Endothelial cell of umbilical vein (primary cell): Measurements from ENCODE around the gene KBTBD8. TPM values are rescaled to one million over a fixed set of nuclear protein-coding genes. Genes with fewer than 3 reads are reported as not detected.

Experiments used
- BruUV-seq: library from RNA; stranded (reverse); fragments of 400-500 nt; replicated peaks from 2 replicates; lab custom pipeline; 2021; lab: Mats Ljungman, UMichigan
- CTCF ChIA-PET: fragments of 300-600, 350-600 bp; sonication (Branson Sonifier 250); formaldehyde crosslinking; loops from one replicate; lab custom pipeline; 2021; ENCODE audit warnings: antibody characterized with exemption, inconsistent platforms; lab: Charles Lee
- POLR2A ChIA-PET: fragments of 300-600, 350-600 bp; sonication (Branson Sonifier 250); formaldehyde crosslinking; loops from one replicate; lab custom pipeline; 2021; ENCODE audit warnings: antibody characterized with exemption, inconsistent platforms; lab: Charles Lee
- DNase-seq: peaks from one replicate; pipeline ENCODE4 v3.0.0-alpha.2; 2011; ENCODE audit warnings: low read depth, low spot score
- FAIRE-seq: peaks from 2 replicates; lab custom pipeline; 2011; peaks lifted over from hg19 to GRCh38; lab: Jason Lieb, UNC
- H2AFZ ChIP-seq: 2 replicates; pipeline ENCODE4 v1.6.0; 2012; ENCODE audit warnings: low read depth, low read length, control low read depth, inconsistent platforms
- H3K27ac ChIP-seq: 2 replicates; pipeline ENCODE4 v1.5.1; 2011; ENCODE audit warnings: low read depth, mild to moderate bottlenecking, control low read depth, low read length, moderate library complexity; ENCODE audit not compliant: insufficient read depth
- H3K27me3 ChIP-seq, 2 experiments: 2 replicates each; pipeline versions ENCODE4 v1.6.0 to v1.6.1; 2011; ENCODE audit warnings: low read length in 2 of 2, mixed read lengths in 1 of 2; ENCODE audit not compliant: control insufficient read depth in 2 of 2, insufficient read depth in 2 of 2
- H3K36me3 ChIP-seq, 2 experiments: 2 replicates in 1 of 2; 3 replicates in 1 of 2; pipeline ENCODE4 v1.5.1; 2011; ENCODE audit warnings: low read length in 2 of 2, mild to moderate bottlenecking in 1 of 2, moderate library complexity in 1 of 2; ENCODE audit not compliant: control insufficient read depth in 2 of 2, insufficient read depth in 2 of 2; ENCODE audit errors: extremely low read depth in 1 of 2
- H3K4me1 ChIP-seq: 3 replicates; pipeline ENCODE4 v1.5.1; 2011; ENCODE audit warnings: mild to moderate bottlenecking, low read length; ENCODE audit not compliant: control insufficient read depth, insufficient read depth; ENCODE audit errors: extremely low read depth
- H3K4me2 ChIP-seq: 2 replicates; pipeline ENCODE4 v1.6.1; 2011; ENCODE audit warnings: low read length, control low read depth, mixed read lengths; ENCODE audit not compliant: insufficient read depth
- H3K4me3 ChIP-seq, 3 experiments: fragments of 200-600 bp in 1 of 3; sonication (generic), shearing (Covaris generic) in 1 of 3; replicated peaks in 1 of 3; 2 replicates each; pipeline ENCODE4 v1.5.1; 2011 to 2016; ENCODE audit warnings: control low read depth in 3 of 3, low read length in 3 of 3, mild to moderate bottlenecking in 2 of 3, inconsistent platforms in 1 of 3, low read depth in 1 of 3, moderate library complexity in 1 of 3; ENCODE audit not compliant: insufficient read depth in 1 of 3
- H3K79me2 ChIP-seq: 2 replicates; pipeline ENCODE4 v1.6.0; 2012; ENCODE audit warnings: low read length, inconsistent platforms; ENCODE audit not compliant: control insufficient read depth, insufficient read depth
- H3K9ac ChIP-seq: replicated peaks from 2 replicates; pipeline ENCODE3; 2011; ENCODE audit warnings: low read length, control low read depth; ENCODE audit not compliant: insufficient read depth; ENCODE audit errors: extremely low read depth
- H3K9me1 ChIP-seq: replicated peaks from 3 replicates; pipeline ENCODE4 v1.6.0; 2011; ENCODE audit warnings: mild to moderate bottlenecking, low read length; ENCODE audit not compliant: control insufficient read depth, insufficient read depth; ENCODE audit errors: extremely low read depth
- H3K9me3 ChIP-seq: replicated peaks from 2 replicates; pipeline ENCODE4 v1.5.1; 2012; ENCODE audit warnings: low read length, inconsistent platforms; ENCODE audit not compliant: control insufficient read depth, insufficient read depth
- H4K20me1 ChIP-seq: replicated peaks from 2 replicates; pipeline ENCODE3; 2011; ENCODE audit warnings: mild to moderate bottlenecking, low read length; ENCODE audit not compliant: control insufficient read depth, insufficient read depth; ENCODE audit errors: extremely low read depth
- EZH2 ChIP-seq: IDR thresholded peaks from 2 replicates; pipeline ENCODE4 v1.6.1; 2012; ENCODE audit warnings: borderline replicate concordance, low read depth, mild to moderate bottlenecking, moderate library complexity, low read length, inconsistent platforms; ENCODE audit not compliant: severe bottlenecking
- FOS ChIP-seq: IDR thresholded peaks from 2 replicates; pipeline ENCODE4 v1.6.1; 2011; ENCODE audit warnings: mild to moderate bottlenecking, low read length, moderate library complexity, borderline replicate concordance; ENCODE audit not compliant: insufficient read depth
- GATA2 ChIP-seq: IDR thresholded peaks from 2 replicates; pipeline ENCODE4 v1.7.0; 2011; ENCODE audit warnings: low read depth, mild to moderate bottlenecking, moderate library complexity, mixed read lengths, low read length; ENCODE audit not compliant: insufficient read length, insufficient read depth
- JUN ChIP-seq: IDR thresholded peaks from 2 replicates; pipeline ENCODE4 v1.6.1; 2011; ENCODE audit warnings: borderline replicate concordance, low read depth; ENCODE audit not compliant: insufficient read length, insufficient read depth
- MYC ChIP-seq: IDR thresholded peaks from one replicate; pipeline ENCODE4 v1.6.1; 2011; ENCODE audit warnings: mild to moderate bottlenecking, low read depth, low read length
- POLR2A ChIP-seq: IDR thresholded peaks from 2 replicates; pipeline ENCODE4 v1.6.1; 2012; ENCODE audit warnings: low read depth, mild to moderate bottlenecking, control low read depth, low read length
- POLR2AphosphoS5 ChIP-seq: IDR thresholded peaks from 2 replicates; pipeline ENCODE4 v1.6.1; 2012; ENCODE audit warnings: low read depth, mild to moderate bottlenecking, control low read depth, low read length, moderate library complexity; ENCODE audit not compliant: insufficient read depth
- dilution Hi-C: fragments of 300-500 bp; cut with MboI; formaldehyde crosslinking; loops from one replicate; pipeline ENCODE4 v1.15.0; 2019; ENCODE audit warnings: low sequenced_read_pairs; ENCODE audit not compliant: extremely low pct_ligation_motif_present
- intact Hi-C: fragments of 100-400 bp; cut with micrococcal nuclease; formaldehyde crosslinking; loops from one replicate; pipeline ENCODE4 v1.10.0; 2022
- polyA plus RNA-seq, 4 experiments: library from polyadenylated mRNA; depleted of rRNA in 3 of 4; stranded (reverse) in 3 of 4; unstranded in 1 of 4; fragments of >200 nt; gene quantifications; 2 replicates each; pipeline versions ENCODE4 v1.2.1 to v1.2.3, GENCODE V29; 2011 to 2012; ENCODE audit warnings: missing spikeins in 1 of 4
- total RNA-seq: library from RNA; stranded (reverse); gene quantifications from 2 replicates; pipeline ENCODE4 v1.2.3, GENCODE V29; 2021
- TF ChIP-seq, protein P1 (sequence below), 2 donors: IDR thresholded peaks; 1 replicate in 1 of 2; 2 replicates in 1 of 2; pipeline ENCODE4 v1.5.1; 2011; ENCODE audit warnings: low read length in 2 of 2, mild to moderate bottlenecking in 2 of 2, moderate library complexity in 2 of 2, control low read depth in 1 of 2, inconsistent platforms in 1 of 2, low read depth in 1 of 2; ENCODE audit not compliant: insufficient read depth in 1 of 2; ENCODE audit errors: extremely low read depth in 1 of 2
- TF ChIP-seq, protein P2 (sequence below): IDR thresholded peaks from 2 replicates; pipeline ENCODE4 v1.6.1; 2011; ENCODE audit not compliant: insufficient read depth, insufficient read length

The KBTBD8 gene
- total and polyA plus RNA-seq, 2 donors (not counting 3 experiments of a cell fraction or from before 2014, with no cell fraction given), result 0.26 to 1.1 TPM

DNA sequence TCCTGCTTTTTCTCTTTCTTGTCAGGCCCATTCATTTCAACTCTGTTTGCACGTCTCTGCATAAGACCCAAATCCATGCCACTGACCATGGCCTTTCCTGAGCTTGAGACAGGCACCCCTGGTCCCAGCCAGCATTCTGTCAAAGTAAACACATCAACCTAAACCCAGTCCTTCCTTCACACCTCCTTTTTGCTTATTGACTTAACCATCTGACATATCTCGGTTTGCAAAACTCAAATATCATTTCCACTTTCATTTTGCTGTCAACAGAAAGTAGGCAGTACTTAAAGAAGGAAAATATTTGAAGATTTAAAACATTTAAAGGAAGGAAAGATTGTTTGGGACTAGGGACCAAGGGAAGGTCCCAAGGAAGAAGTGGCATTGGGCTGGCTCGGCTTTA, 48.2 kb upstream of the KBTBD8 start:
- DNase-seq, result no peak
- Histone ChIP-seq H3K9me1 (no peaks in the 10 kb centered on the region), H3K4me1 (no peaks in the 10 kb centered on the region), H4K20me1 (peaks cover 2% of the 10 kb centered on the region), H3K9ac (no peak overlapping the region), H3K4me2 (no peak overlapping the region), H3K9me3 (no peaks in the 10 kb centered on the region), H3K36me3 (no peaks in the 10 kb centered on the region), H3K79me2 (no peaks in the 10 kb centered on the region), H2AFZ (no peak overlapping the region), H3K4me3 (no peak overlapping the region), H3K27ac (no peak overlapping the region), H3K27me3 (peaks cover 0 to 4% of the 10 kb centered on the region in 2 experiments)
- no peak for FAIRE-seq
- TF ChIP-seq GATA2, result no peak
- TF ChIP-seq, protein P1, sequence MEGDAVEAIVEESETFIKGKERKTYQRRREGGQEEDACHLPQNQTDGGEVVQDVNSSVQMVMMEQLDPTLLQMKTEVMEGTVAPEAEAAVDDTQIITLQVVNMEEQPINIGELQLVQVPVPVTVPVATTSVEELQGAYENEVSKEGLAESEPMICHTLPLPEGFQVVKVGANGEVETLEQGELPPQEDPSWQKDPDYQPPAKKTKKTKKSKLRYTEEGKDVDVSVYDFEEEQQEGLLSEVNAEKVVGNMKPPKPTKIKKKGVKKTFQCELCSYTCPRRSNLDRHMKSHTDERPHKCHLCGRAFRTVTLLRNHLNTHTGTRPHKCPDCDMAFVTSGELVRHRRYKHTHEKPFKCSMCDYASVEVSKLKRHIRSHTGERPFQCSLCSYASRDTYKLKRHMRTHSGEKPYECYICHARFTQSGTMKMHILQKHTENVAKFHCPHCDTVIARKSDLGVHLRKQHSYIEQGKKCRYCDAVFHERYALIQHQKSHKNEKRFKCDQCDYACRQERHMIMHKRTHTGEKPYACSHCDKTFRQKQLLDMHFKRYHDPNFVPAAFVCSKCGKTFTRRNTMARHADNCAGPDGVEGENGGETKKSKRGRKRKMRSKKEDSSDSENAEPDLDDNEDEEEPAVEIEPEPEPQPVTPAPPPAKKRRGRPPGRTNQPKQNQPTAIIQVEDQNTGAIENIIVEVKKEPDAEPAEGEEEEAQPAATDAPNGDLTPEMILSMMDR (IDR thresholded peaks at IDR 0.05; ENCODE audit: extremely low read depth in 1 of 2, insufficient read depth in 1 of 2, low read depth in 1 of 2, low read length in 2 of 2), result no peak
- TF ChIP-seq, protein P2, sequence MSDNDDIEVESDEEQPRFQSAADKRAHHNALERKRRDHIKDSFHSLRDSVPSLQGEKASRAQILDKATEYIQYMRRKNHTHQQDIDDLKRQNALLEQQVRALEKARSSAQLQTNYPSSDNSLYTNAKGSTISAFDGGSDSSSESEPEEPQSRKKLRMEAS, result no peak
- TF ChIP-seq POLR2AphosphoS5, result no peak
- TF ChIP-seq MYC, result no peak
- TF ChIP-seq POLR2A, result no peak
- TF ChIP-seq FOS, result no peak
- no peak for TF ChIP-seq EZH2
- TF ChIP-seq JUN, result no peak
- intact Hi-C loops (no loop called here), dilution Hi-C loops (no loop called here)
- ChIA-PET POLR2A (no interaction called here), CTCF (no interaction called here)
- BruUV-seq, result no TSS peak
